GM21529 (cell line): ENCODE measurements around the gene PAIP1.
A peak's percentile ranks its signal among the peaks of the same experiment; 100 is the strongest.
"Not testable (repeated sequence)": the region's sequence is repeated elsewhere in the genome, so short reads cannot be mapped to it uniquely, and the experiment has no call there.

ENCODE experiments used
- ATAC-seq: cut with Tn5 transposase; IDR thresholded peaks from one replicate; pipeline ENCODE4 v1.9.1; 2021; ENCODE audit not compliant: unreplicated experiment

The PAIP1 gene

GRCh38 chr5:43572357-43572756 is 15.5 kb upstream of the PAIP1 start:
- no peak for ATAC-seq

- no peak for ATAC-seq
Measured at GRCh38 chr5:43571237-43571636, 14.4 kb upstream of the PAIP1 start.

DNA sequence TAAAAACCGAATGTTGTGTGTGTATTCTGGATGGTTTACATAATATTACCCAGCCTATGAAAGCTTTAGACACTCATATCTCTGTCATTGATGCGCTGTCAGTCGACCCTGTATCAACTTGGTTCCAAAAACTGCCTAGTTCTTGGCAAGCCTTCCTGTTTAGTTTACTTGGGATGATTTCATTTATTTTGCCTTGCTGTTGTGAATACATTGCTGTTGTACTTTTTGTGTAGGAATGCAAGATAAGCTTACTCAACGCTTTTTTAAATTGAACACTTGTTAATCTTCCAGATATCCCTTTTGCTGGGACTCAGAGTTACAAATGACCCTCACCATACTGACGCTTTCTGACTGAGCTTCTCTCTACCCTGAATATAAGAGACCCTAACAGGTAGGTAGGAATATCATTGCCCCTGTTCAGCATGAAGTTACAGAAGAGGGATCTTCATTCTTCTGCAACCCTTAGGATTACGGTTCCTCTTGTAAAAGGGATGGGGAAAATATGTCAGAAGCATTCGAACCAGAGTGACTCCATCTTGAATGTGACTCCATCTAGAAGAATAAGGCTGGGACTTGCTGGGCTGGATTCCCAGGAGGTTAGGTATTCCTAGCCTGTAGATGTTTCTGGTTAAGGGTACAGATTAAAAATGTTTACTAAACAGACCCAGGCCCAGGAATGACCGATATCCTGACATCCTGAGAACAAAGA is 13.7 kb upstream of the PAIP1 start:
- ATAC-seq: no peak

DNA sequence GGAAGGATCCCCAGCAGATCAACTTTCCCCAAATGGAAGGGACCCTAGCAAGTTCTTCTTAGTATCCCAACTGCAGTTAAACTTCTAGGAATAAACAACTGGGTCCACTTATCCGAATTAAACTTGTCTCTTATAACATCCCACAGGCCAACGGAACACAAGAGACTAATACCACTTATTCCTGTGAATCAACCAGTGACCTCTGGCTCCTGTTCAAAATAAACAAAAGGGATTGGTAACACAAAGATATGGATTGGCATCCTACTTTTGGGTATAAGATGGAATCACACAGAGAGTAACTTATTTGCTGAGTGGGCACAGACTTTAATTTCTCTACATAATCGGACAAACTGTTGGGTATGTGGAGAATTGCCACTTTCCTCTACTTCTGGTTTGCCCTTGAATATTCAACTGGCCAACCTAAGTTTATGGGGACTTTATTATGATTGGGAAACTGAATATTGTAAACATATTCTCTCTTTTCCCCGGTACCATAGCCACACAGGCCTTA is 12.4 kb upstream of the PAIP1 start:
- no peak for ATAC-seq

DNA sequence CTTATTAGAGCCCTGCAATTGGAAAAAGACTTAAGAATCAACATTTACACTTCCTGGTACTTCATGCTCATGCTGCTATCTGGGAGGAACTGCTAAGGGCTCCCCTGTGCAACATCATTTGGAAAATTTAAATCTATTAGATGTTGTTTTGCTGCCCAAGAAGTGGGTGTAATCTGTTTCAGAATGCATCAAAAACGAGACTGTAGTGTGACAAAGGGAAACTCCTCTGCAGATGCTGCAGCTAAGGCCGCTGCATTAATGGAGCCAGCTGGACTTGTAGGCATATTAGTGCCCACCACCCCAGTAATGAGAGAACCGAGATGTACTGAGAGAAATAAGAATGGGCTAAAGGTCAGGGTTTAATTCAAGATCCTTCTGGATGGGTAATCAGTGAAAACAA is 11.1 kb upstream of the PAIP1 start:
- ATAC-seq: peak; percentile 66

- no peak for ATAC-seq
Measured at GRCh38 chr5:43565043-43565442, 8.2 kb upstream of the PAIP1 start.

GRCh38 chr5:43564289-43564850 is 7.5 kb upstream of the PAIP1 start:
- ATAC-seq: no peak

- ATAC-seq: no peak
Measured at GRCh38 chr5:43563321-43563720, 6.4 kb upstream of the PAIP1 start.

DNA sequence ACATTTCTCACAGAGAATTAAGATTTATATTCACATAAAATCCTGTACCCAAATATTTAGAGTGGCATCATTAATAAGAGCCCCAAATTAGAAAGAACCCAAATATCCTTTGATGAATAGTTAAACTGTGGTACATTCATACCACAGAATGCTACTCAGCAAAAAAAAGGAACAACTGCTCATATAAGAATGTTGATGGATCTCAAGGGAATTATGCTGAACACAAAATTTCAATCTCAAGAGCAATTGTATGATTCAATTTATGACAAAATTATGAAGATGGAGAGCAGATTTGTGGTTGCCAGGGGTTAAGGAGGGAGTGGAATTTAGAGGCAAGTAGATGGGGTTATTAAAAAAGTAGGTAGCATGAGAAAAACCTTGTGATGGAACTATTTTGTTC is 4.5 kb upstream of the PAIP1 start:
- ATAC-seq: no peak

GRCh38 chr5:43560128-43560527 is 3.3 kb upstream of the PAIP1 start:
- no peak for ATAC-seq

DNA sequence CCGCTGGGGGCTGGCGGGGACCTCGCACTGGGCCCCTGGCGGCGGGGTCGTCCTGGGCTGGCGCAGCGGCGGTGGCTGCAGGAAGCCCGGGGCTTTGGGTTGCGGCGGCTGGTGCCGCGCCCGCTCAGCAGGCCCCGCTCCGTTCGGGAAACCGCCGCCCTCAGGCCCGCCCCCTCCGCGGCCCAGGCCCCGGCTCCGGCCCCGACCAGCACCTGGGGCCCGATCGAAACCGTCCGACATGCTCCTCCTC is 345 bp downstream of the PAIP1 start:
- peak; percentile 86 for ATAC-seq

- peak; percentile 32 for ATAC-seq
Measured at GRCh38 chr5:43555895-43556606, 826 bp downstream of the PAIP1 start.

GRCh38 chr5:43554497-43554896 is 2.4 kb downstream of the PAIP1 start:
- no peak for ATAC-seq

GRCh38 chr5:43553381-43553780 is 3.5 kb downstream of the PAIP1 start:
- ATAC-seq: no peak

GRCh38 chr5:43551731-43552130 is 5.1 kb downstream of the PAIP1 start:
- ATAC-seq: no peak

- not testable (repeated sequence) for ATAC-seq
Measured at GRCh38 chr5:43549272-43549671, 7.6 kb downstream of the PAIP1 start.

GRCh38 chr5:43548358-43548757 is 8.5 kb downstream of the PAIP1 start:
- ATAC-seq: no peak

DNA sequence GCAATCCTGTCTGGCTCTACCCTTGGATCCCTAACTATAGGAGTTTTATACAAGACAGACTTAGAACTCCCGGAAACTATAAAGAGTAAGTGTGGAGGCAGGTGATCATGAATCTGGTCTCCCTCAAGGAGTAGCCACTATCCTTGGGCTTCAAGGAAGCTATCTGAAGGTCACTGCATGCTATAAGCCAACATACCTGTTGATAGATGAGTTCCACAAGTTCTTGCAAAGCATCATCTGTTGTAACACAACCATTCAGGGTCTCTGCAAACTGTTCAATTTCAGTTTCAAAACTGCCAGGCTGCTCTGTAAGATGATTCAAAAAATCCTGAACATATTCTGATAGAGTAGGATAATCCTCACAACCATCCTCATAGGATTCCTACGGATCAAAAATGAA is 9.3 kb downstream of the PAIP1 start:
- no peak for ATAC-seq

DNA sequence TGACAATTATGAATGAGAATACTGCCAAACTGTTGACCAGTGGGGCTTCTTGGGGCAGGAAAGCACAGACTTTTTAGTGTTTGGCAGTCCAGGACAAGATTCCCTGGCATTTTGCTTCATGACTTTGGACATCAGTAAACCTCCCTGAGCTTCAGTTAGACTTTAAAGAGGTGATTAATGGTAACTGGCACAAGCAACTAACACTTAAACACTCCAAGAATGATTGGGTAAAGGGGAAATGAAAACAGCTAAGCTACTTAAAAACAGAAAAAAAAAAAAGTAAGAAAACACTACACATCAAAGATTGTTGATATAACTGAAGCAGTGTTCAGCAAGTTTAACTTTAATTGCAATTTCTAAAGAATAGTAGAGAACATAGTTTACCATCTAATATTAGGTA is 13.4 kb downstream of the PAIP1 start:
- no peak for ATAC-seq

DNA sequence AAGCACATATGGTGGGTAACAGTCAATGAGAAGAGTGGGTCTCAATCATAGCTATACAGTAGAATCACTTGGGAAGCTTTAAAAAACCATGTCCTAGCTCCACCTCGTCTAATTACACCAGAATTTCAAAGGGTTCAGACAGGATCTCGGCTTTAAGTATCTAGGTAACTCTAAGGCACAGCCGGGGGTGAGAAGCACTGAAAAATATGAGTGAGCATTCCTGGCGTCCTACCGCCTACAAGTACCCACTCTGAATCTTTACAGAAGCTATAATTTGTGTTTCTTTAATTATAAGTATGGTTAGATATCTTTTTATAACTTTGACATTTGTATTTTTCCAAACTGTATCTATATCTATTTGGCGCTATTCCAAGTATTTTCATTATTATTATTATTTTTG is 16.1 kb downstream of the PAIP1 start:
- no peak for ATAC-seq

DNA sequence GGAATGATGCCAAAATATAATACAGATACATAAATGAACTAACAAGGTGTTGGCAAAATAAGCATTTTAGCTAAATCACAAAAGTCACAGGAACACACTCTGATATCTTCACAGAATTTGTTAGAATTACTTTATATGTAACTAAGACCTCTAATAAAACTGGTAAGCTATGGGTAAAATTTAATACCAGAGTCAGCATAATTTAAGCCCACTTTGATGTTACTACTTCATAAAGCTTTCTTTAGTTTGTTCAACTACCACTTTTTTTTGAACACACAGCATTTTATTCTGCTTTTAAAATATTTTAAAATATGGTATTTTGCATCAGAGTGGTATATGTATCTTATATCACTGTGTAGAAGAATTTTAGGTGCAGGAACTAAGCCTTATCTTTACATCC is 19.9 kb downstream of the PAIP1 start:
- no peak for ATAC-seq

- no peak for ATAC-seq
Measured at GRCh38 chr5:43533646-43534045, 23.2 kb downstream of the PAIP1 start.

DNA sequence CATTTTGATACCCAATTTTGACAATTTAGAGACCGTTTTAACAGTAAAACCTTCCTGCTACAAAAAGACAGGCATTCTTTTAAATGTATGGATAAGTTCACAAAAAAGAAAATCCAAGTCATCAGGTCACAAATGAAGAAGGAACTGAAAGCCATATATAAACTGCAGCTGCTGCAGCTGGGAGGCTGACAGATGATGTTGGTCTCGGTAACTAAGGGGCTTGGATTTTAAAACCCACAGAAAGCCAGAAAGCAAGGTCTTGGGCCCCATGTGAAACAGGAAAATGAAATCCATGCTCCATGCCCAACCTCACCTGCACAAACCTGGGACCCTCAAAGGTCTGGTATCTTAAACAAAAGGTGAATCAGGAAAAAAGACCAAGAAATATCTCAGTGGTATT is 26.2 kb downstream of the PAIP1 start:
- ATAC-seq: peak; percentile 63
